NCI-H446 (cell line): ENCODE data around the gene NR1D2.
"Not testable (repeated sequence)": the region's sequence is repeated elsewhere in the genome, so short reads cannot be mapped to it uniquely, and the experiment has no call there.

Experiments
- DNase-seq, 2 experiments: peaks; one replicate each; lab custom pipeline; 2025; lab: John Stamatoyannopoulos, UW

NR1D2 gene

GRCh38 chr3:24004171-24004938 is 59.3 kb downstream of the NR1D2 start:
- no peak for DNase-seq

GRCh38 chr3:24005669-24006068 is 60.6 kb downstream of the NR1D2 start:
- DNase-seq: no peak

- DNase-seq: not testable (repeated sequence)
Measured at GRCh38 chr3:24010834-24011233, 65.7 kb downstream of the NR1D2 start.

GRCh38 chr3:24012589-24013269 is 67.6 kb downstream of the NR1D2 start:
- no peak for DNase-seq

DNA sequence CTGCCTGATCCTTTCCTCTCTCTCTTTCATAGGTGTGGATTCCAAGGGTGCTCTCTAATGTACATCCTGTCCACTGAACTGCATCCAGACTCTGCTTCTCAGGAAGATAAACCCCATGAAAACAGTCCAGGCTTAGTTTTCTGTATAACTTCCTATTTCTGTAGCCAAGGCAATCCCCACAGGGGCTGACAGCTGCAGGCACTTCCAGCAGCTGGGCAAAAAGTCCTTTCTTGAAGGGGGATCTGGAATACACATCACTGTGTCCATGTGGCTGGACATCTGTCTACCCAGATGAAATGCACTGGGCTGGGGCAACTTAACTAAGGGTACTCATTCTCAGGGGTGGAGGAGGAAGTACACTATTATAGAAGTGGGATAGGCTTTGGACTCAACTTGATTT is 72.2 kb downstream of the NR1D2 start:
- DNase-seq: peak in 1 of 2 experiments; percentile 4

DNA sequence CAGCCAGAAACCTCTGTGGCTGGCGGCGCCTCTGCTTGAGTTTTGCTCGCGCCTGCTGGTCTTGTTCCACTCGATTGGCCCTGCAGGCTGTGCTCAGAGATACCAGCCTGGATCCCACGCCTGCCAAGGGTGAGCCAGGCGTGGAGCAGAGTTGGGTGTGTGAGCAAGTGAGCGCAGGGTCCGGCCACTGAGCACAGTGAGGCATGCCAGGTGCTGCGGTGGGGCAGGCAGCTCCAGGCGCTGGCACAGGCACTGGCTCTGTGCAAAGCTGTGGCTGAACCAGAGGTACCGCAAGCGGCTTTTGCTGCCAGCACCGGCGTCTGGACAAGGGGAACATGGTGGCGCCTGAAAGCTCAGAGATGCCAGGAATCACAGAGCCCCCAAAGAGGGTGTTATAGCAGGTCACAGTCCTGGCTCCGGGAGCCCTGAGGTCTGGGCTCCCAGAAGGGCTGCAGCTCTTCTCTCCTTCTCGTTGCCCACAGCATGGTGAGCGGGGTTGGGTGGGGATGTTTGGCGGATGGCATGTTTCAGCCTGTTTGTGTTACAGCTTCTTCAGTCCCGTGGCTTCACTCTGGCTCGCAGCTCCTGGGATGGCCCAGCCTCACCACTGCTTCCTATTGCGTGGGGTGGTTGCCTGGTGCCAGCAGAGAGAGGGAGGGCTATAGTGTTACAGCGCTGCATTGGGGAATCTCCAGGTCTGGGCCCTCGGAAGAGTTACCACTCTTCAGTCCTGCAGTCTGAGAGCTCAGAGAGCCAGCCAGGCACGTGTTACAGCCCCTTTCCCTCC is 73.9 kb downstream of the NR1D2 start:
- DNase-seq: peak; percentile 42 to 85

DNA sequence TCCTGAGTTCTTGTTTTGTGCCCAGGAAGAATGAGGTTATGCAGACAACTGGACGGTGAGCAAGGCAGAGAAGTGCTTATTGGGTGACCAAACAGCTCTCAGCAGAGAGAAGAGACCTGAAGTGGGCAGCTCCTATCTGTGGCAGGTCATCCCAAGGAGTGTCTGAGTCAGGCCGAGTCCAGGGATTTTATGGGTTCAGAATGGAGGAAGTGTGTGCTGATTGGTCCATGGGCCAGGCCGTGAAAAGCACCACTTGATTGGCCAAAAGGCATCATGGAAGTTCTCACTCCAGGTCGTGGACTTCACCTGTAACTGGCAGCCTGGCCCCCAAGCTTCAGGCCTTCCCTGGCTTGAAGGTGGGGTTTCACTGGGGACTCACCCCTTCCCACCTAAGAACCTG is 74.5 kb downstream of the NR1D2 start:
- DNase-seq: no peak

- peak in 1 of 2 experiments; percentile 9 for DNase-seq
Measured at GRCh38 chr3:24020036-24020691, 75.1 kb downstream of the NR1D2 start.

DNA sequence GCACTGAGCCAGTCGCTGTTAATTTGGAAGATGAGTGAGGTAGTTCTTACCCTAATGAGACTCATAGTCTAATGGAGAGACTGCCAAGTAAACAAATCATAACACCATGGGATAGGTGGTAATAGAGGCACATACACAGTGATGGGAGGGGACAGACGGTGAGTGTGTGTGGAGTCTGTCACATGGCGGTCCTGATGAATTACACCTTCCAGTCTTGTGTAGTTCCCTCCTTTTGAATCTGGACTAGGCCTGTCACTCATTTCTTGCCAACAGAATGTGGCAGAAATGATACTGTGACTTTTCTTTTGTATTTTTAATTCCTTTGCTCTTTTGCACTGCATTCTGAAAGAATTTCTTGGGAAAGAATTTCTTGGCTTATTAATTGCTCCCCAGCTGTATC is 78.1 kb downstream of the NR1D2 start:
- DNase-seq: no peak

DNA sequence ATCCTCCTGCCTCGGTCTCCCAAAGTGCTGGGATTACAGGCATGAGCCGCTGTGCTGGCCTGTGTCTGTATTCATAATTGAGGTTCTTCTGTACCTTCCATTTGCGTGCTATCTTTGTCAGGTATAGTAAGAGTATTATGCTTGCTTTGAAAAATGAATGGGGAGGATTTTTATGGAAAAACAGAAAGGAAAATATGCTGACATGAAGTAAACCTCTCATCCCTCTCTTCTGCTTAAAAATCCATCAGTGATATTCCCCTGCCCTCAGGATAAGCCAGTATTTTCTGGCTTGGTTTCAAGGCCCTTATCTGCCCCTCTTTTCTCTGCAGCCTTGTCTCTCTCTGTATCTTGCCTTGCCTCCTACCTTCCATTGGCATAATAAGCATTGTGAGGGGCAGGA is 80.7 kb downstream of the NR1D2 start:
- DNase-seq: no peak

DNA sequence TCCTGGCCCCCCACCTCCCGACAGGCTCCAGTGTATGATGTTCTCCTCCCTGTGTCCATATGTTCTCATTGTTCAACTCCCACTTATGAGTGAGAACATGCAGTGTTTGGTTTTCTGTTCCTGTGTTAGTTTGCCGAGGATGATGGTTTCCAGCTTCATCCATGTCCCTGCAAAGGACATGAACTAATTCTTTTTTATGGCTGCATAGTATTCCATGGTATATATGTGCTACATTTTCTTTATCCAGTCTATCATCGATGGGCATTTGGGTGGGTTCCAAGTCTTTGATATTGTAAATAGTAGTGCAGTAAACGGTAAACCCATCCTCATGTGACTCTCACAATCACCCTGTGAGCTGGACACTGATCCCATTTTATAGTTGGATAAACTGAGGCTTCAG is 81.6 kb downstream of the NR1D2 start:
- not testable (repeated sequence) for DNase-seq

- DNase-seq: no peak
Measured at GRCh38 chr3:24027946-24028345, 82.9 kb downstream of the NR1D2 start.
